GM04504 (cell line): ENCODE measurements around the gene ARIH2.

Source experiments
- DNase-seq: peaks from one replicate; pipeline ENCODE4 v3.0.0-alpha.2; 2012; ENCODE audit warnings: low read depth

The ARIH2 gene

GRCh38 chr3:49020330-49021212 lies 101.9 kb downstream of the ARIH2 start:
- DNase-seq: no peak

GRCh38 chr3:49021213-49021812 lies 102.7 kb downstream of the ARIH2 start:
- DNase-seq: peak; percentile 97

- peak; percentile 85 for DNase-seq
These were observed 103.4 kb downstream of the ARIH2 start, which contains the start of gene NDUFAF3 for GRCh38 chr3:49021813-49022687. Gene NDUFAF3, plus strand, starts transcription at chr3:49022121. Its CDS starts 24 bp downstream, at chr3:49022145.

GRCh38 chr3:49022688-49023171 lies 104.1 kb downstream of the ARIH2 start:
- DNase-seq: no peak

- no peak for DNase-seq
These were observed 105.1 kb downstream of the ARIH2 start for GRCh38 chr3:49023775-49024174.

GRCh38 chr3:49024449-49024848 lies 105.8 kb downstream of the ARIH2 start:
- DNase-seq: no peak

GRCh38 chr3:49025005-49025792 lies 106.6 kb downstream of the ARIH2 start:
- no peak for DNase-seq

- no peak for DNase-seq
These were observed 107.3 kb downstream of the ARIH2 start for GRCh38 chr3:49025793-49026520.

- DNase-seq: no peak
These were observed 107.9 kb downstream of the ARIH2 start for GRCh38 chr3:49026536-49026935.

- no peak for DNase-seq
These were observed 109.0 kb downstream of the ARIH2 start for GRCh38 chr3:49027634-49028033.

- no peak for DNase-seq
These were observed 109.6 kb downstream of the ARIH2 start for GRCh38 chr3:49028298-49028672.

GRCh38 chr3:49028673-49029562 lies 110.3 kb downstream of the ARIH2 start, which contains the start of gene IMPDH2:
Gene IMPDH2, minus strand, starts transcription at chr3:49029398. Its CDS starts 48 bp downstream, at chr3:49029350.
- DNase-seq: peak; percentile 81

- DNase-seq: no peak
These were observed 110.9 kb downstream of the ARIH2 start for GRCh38 chr3:49029563-49029884.

- DNase-seq: no peak
These were observed 111.7 kb downstream of the ARIH2 start for GRCh38 chr3:49030321-49030720.

GRCh38 chr3:49032646-49033304 lies 114.1 kb downstream of the ARIH2 start:
- DNase-seq: no peak

- DNase-seq: no peak
These were observed 116.0 kb downstream of the ARIH2 start for GRCh38 chr3:49034650-49035049.

GRCh38 chr3:49035281-49035680 lies 116.6 kb downstream of the ARIH2 start:
- DNase-seq: no peak
